A204.1 (cell line): ENCODE measurements around the gene RAE1.

Experiments
- FAIRE-seq: peaks from 2 replicates; lab custom pipeline; 2012; peaks lifted over from hg19 to GRCh38; lab: Jason Lieb, UNC

The RAE1 gene

GRCh38 chr20:57351042-57351783 is at the start of gene RAE1:
RAE1 (plus strand) TSS chr20:57351255; CDS start chr20:57354039, 2,784 bp downstream.
- FAIRE-seq = peak; percentile 55

- FAIRE-seq = no peak
These were observed 44.3 kb upstream of the RAE1 start for GRCh38 chr20:57306747-57307146.

- no peak for FAIRE-seq
These were observed 42.4 kb upstream of the RAE1 start for GRCh38 chr20:57308451-57309271.

- no peak for FAIRE-seq
These were observed 41.4 kb upstream of the RAE1 start for GRCh38 chr20:57309544-57310115.

GRCh38 chr20:57310821-57311514 is 40.1 kb upstream of the RAE1 start:
- FAIRE-seq = no peak

- FAIRE-seq = no peak
These were observed 38.9 kb upstream of the RAE1 start for GRCh38 chr20:57312138-57312537.

- FAIRE-seq = no peak
These were observed 37.8 kb upstream of the RAE1 start for GRCh38 chr20:57313230-57313629.

GRCh38 chr20:57313951-57314350 is 37.1 kb upstream of the RAE1 start:
- FAIRE-seq = no peak

- no peak for FAIRE-seq
These were observed 35.7 kb upstream of the RAE1 start for GRCh38 chr20:57315083-57315975.

GRCh38 chr20:57315976-57316480 is 35.0 kb upstream of the RAE1 start:
- FAIRE-seq = no peak

GRCh38 chr20:57316795-57317201 is 34.3 kb upstream of the RAE1 start:
- no peak for FAIRE-seq

- FAIRE-seq = no peak
These were observed 33.7 kb upstream of the RAE1 start for GRCh38 chr20:57317316-57317788.

- no peak for FAIRE-seq
These were observed 33.2 kb upstream of the RAE1 start for GRCh38 chr20:57317789-57318371.

GRCh38 chr20:57319584-57319983 is 31.5 kb upstream of the RAE1 start:
- no peak for FAIRE-seq

GRCh38 chr20:57320358-57320757 is 30.7 kb upstream of the RAE1 start:
- FAIRE-seq = no peak

- FAIRE-seq = no peak
These were observed 29.9 kb upstream of the RAE1 start for GRCh38 chr20:57321142-57321541.

GRCh38 chr20:57322476-57322875 is 28.6 kb upstream of the RAE1 start:
- FAIRE-seq = no peak

GRCh38 chr20:57323034-57323433 is 28.0 kb upstream of the RAE1 start:
- FAIRE-seq = no peak

- no peak for FAIRE-seq
These were observed 25.3 kb upstream of the RAE1 start for GRCh38 chr20:57325632-57326356.
